ENCODE results near the gene COL4A5.

The COL4A5 gene

DNA sequence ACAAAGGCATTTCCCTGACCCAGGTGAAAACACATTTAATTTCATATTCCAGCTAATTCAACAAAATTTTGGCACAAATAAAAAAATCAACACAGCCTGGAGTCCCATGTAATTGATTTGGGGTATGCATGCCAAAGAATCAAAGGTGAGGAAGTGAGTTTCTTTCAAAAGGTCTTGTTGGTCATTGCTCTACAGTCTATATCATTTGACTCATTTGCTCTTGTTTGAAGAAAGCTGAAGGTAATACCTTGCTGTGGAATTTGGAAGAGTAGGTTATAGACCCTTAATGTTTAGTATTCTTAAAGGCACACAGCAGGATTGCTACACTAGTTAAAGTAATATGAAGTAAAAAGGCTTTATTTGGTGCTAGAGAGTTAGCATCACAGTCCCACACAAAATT is 26.9 kb upstream of the COL4A5 start:
- TF ChIP-seq, protein P1, sequence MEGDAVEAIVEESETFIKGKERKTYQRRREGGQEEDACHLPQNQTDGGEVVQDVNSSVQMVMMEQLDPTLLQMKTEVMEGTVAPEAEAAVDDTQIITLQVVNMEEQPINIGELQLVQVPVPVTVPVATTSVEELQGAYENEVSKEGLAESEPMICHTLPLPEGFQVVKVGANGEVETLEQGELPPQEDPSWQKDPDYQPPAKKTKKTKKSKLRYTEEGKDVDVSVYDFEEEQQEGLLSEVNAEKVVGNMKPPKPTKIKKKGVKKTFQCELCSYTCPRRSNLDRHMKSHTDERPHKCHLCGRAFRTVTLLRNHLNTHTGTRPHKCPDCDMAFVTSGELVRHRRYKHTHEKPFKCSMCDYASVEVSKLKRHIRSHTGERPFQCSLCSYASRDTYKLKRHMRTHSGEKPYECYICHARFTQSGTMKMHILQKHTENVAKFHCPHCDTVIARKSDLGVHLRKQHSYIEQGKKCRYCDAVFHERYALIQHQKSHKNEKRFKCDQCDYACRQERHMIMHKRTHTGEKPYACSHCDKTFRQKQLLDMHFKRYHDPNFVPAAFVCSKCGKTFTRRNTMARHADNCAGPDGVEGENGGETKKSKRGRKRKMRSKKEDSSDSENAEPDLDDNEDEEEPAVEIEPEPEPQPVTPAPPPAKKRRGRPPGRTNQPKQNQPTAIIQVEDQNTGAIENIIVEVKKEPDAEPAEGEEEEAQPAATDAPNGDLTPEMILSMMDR (IDR thresholded peaks at IDR 0.05; ENCODE audit: low read depth, low read length) = no peak
- H3K4me3 ChIP-seq (replicated peaks in 1 of 2; ENCODE audit: low read depth in 2 of 2, low read length in 2 of 2) = no peak overlapping the region
- no peak for DNase-seq (ENCODE audit: low read depth in 2 of 2)

DNA sequence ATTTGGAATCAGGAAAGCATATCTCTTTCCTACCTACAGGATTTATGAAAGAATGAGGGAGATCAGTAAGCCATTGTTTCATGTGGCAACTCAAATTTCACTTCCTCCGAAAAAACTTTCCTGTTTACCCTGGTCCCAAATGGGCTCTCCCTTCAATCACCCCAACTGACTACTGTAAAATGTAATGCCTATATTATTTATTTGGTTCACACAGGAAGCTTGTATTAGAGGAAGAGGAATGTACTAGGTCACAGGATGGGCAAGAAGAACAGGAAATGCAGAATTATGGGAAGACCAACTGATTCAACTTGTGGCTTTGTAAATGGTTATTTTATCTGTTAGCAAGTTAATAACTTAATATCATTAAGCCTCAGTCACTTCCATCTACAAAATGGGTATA is 24.5 kb upstream of the COL4A5 start:
- H3K4me3 ChIP-seq (replicated peaks in 1 of 2; ENCODE audit: low read depth in 2 of 2, low read length in 2 of 2) = no peak overlapping the region
- DNase-seq (ENCODE audit: low read depth in 2 of 2) = peak; percentile 5 to 18

DNA sequence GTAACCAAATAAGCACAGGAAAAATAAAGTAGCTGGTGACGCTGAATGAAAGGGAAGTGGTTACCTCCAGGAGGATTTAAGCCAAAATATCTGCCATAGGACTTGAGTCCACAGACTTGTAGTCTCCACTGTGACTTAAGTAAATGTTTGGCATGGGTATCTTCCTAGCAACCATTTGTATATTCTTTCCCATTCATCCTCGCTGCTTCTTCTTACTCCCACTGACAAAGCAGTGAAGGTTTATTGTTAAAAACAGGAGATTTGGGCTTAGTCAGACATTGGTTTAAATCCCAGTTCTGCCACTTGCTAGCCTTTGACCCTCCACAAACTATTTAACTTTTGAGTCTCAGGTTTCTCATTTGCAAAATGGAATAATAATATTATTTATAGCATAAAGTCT is 23.7 kb upstream of the COL4A5 start:
- TF ChIP-seq, protein P1 (IDR thresholded peaks at IDR 0.05; ENCODE audit: low read depth, low read length) = no peak
- no peak overlapping the region for H3K4me3 ChIP-seq (replicated peaks in 1 of 2; ENCODE audit: low read depth in 2 of 2, low read length in 2 of 2)
- DNase-seq (ENCODE audit: low read depth in 2 of 2) = peak; percentile 54 to 67

More for the DNA sequence above, 24.5 kb upstream of the COL4A5 start:
- TF ChIP-seq, protein P1 (IDR thresholded peaks at IDR 0.05; ENCODE audit: low read depth, low read length) = no peak

DNA sequence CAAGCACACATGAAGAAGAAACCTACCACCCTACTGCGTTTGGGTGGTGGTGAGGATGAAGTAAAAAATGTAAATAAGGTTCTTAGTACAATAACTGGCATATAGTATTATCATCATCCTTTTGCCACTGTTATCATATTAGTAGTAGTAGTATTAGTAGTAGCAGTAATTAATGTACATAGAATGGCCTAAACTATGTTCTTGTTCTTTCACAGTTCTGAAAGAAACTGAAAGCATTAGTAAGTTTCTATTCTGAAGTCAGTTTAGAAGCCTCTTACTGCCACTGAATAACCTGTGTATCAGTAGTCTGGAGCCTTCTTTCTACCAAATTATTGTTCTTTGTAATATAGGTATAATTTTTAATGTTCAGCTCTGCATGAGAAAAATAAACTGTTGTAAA is 22.4 kb upstream of the COL4A5 start:
- TF ChIP-seq, protein P1 (IDR thresholded peaks at IDR 0.05; ENCODE audit: low read depth, low read length) = no peak
- no peak overlapping the region for H3K4me3 ChIP-seq (replicated peaks in 1 of 2; ENCODE audit: low read depth in 2 of 2, low read length in 2 of 2)
- no peak for DNase-seq (ENCODE audit: low read depth in 2 of 2)

DNA sequence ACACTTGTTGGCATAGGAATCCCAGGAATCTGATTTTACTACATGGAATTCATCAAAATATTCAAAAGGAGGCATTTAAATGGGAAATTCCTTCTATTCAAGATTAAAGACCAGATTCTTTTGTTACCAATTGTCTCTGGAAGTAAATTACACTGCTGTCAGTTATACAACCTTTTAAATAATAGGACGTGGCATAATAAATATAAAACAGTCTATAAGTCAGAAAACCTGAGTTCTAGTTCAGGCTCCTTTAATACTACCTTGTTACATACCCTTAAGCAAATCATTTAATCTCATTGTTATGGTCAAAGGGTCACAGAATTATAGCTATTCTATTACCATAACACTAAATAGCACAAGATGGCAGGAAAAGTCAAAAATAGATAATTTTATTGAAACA is 20.2 kb upstream of the COL4A5 start:
- TF ChIP-seq, protein P1 (IDR thresholded peaks at IDR 0.05; ENCODE audit: low read depth, low read length) = no peak
- DNase-seq (ENCODE audit: low read depth in 2 of 2) = no peak
- H3K4me3 ChIP-seq (replicated peaks in 1 of 2; ENCODE audit: low read depth in 2 of 2, low read length in 2 of 2) = no peak overlapping the region

DNA sequence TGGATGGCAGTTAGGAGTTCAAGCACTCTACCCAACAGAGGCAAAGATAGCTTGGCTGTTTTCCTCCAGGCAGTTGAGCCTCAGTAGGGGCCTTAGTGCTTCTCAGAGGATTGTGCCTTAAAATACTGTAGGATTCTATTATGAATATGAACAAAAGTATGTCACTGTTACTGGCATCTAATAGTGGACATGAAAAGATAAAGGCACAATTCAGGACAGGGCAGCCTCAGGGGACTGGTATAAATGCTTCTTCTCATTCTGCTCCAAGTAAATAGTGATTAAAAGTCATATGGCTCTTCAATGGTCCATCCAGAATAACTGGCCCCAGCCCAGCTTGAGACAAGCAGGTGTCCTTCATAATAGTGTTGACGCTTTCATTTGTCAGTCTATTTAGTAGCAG is 19.2 kb upstream of the COL4A5 start:
- TF ChIP-seq, protein P1 (IDR thresholded peaks at IDR 0.05; ENCODE audit: low read depth, low read length) = no peak
- DNase-seq (ENCODE audit: low read depth in 2 of 2) = no peak
- no peak overlapping the region for H3K4me3 ChIP-seq (replicated peaks in 1 of 2; ENCODE audit: low read depth in 2 of 2, low read length in 2 of 2)

DNA sequence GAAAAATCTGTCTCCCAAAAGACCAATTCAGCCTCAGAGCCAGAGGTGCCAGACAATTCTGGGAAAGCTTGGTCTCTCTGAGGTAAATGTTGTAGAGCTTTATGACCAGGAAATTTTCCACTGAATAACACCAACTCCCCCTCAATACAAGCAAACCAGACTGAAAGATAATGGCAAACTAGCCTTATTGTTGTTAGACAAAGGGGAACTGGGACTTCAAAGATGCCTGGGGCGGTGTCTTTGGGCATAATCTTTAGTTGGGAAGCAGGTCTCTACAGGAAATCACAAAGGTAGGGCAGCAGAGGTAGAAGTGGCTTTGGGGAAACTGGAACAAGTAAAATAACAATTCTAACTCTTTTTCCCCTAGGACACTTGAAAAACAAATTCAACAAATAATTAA is 13.4 kb upstream of the COL4A5 start:
- TF ChIP-seq, protein P1 (IDR thresholded peaks at IDR 0.05; ENCODE audit: low read depth, low read length) = no peak
- H3K4me3 ChIP-seq (replicated peaks in 1 of 2; ENCODE audit: low read depth in 2 of 2, low read length in 2 of 2) = no peak overlapping the region
- DNase-seq (ENCODE audit: low read depth in 2 of 2) = no peak

Data from cardiac fibroblast (primary cell).